ENCODE results near the gene TIGD3. TPM values are rescaled to one million over a fixed set of nuclear protein-coding genes. Genes with fewer than 3 reads are reported as not detected.

Gene TIGD3
- total and polyA plus RNA-seq, 4 donors, result 0.08 to 0.33 (median 0.17) TPM; not detected in 1

Other genes with a start within 250 kb of the TIGD3 start
- 100 to 1,000 TPM in 1 of 2 donors, 10 to 100 TPM in 1; 69.4 to 337 TPM for gene TM7SF2, start 242.9 kb upstream of the TIGD3 start, total RNA-seq
- 100 to 1,000 TPM in 1 of 2 donors, 10 to 100 TPM in 1; 39.0 to 109 TPM for gene TM7SF2, start 242.9 kb upstream of the TIGD3 start, polyA plus RNA-seq
- 1 to 10 TPM; 2.2 to 4.9 TPM for gene ZNHIT2, start 237.1 kb upstream of the TIGD3 start, total RNA-seq
- gene ZNHIT2, start 237.1 kb upstream of the TIGD3 start, polyA plus RNA-seq, result 10 to 100 TPM in 1 of 2 donors, 1 to 10 TPM in 1; 7.4 to 13.9 TPM
- 100 to 1,000 TPM; 199 to 332 TPM for gene FAU, start 232.6 kb upstream of the TIGD3 start, total RNA-seq
- 100 to 1,000 TPM; 393 to 535 TPM for gene FAU, start 232.6 kb upstream of the TIGD3 start, polyA plus RNA-seq
- 10 to 100 TPM; 31.7 to 39.2 TPM for gene MRPL49, start 232.4 kb upstream of the TIGD3 start, total RNA-seq
- 10 to 100 TPM; 31.1 to 47.2 TPM for gene MRPL49, start 232.4 kb upstream of the TIGD3 start, polyA plus RNA-seq
- 100 to 1,000 TPM in 1 of 2 donors, 10 to 100 TPM in 1; 19.9 to 210 TPM for gene SYVN1, start 220.2 kb upstream of the TIGD3 start, total RNA-seq
- 10 to 100 TPM; 41.1 to 72.1 TPM for gene SYVN1, start 220.2 kb upstream of the TIGD3 start, polyA plus RNA-seq
- under 1 TPM in 1 of 2 donors, not detected in 1; 0.08 TPM for gene SPDYC, start 184.5 kb upstream of the TIGD3 start, total RNA-seq
- gene SPDYC, start 184.5 kb upstream of the TIGD3 start, polyA plus RNA-seq, result 1 to 10 TPM in 1 of 2 donors, under 1 TPM in 1; 0.52 to 1.1 TPM
- 100 to 1,000 TPM in 1 of 2 donors, 10 to 100 TPM in 1; 81.7 to 183 TPM for gene CAPN1, start 172.8 kb upstream of the TIGD3 start, total RNA-seq
- 10 to 100 TPM; 39.6 to 48.4 TPM for gene CAPN1, start 172.8 kb upstream of the TIGD3 start, polyA plus RNA-seq
- gene POLA2, start 92.8 kb upstream of the TIGD3 start, total RNA-seq, result 1 to 10 TPM; 4.9 to 6.1 TPM
- 1 to 10 TPM; 1.5 TPM for gene POLA2, start 92.8 kb upstream of the TIGD3 start, polyA plus RNA-seq
- 1 to 10 TPM; 1.9 to 3.4 TPM for gene CDC42EP2, start 39.9 kb upstream of the TIGD3 start, total RNA-seq
- gene CDC42EP2, start 39.9 kb upstream of the TIGD3 start, polyA plus RNA-seq, result 1 to 10 TPM; 1.8 to 2.0 TPM
- gene DPF2, start 20.9 kb upstream of the TIGD3 start, total RNA-seq, result 10 to 100 TPM; 12.8 to 14.8 TPM
- 10 to 100 TPM in 1 of 2 donors, 1 to 10 TPM in 1; 9.2 to 10.0 TPM for gene DPF2, start 20.9 kb upstream of the TIGD3 start, polyA plus RNA-seq
- 1 to 10 TPM; 5.1 to 6.8 TPM for gene SLC25A45, start 27.9 kb downstream of the TIGD3 start, total RNA-seq
- 1 to 10 TPM; 4.5 to 5.6 TPM for gene SLC25A45, start 27.9 kb downstream of the TIGD3 start, polyA plus RNA-seq
- 10 to 100 TPM; 20.7 to 22.8 TPM for gene FRMD8, start 31.9 kb downstream of the TIGD3 start, total RNA-seq
- gene FRMD8, start 31.9 kb downstream of the TIGD3 start, polyA plus RNA-seq, result 1 to 10 TPM; 2.8 to 9.4 TPM
- gene NEAT1, start 68.0 kb downstream of the TIGD3 start, total RNA-seq, result 1,000 to 10,000 TPM in 1 of 2 donors, 10 to 100 TPM in 1; 29.6 to 1,968 TPM
- gene NEAT1, start 68.0 kb downstream of the TIGD3 start, polyA plus RNA-seq, result 100 to 1,000 TPM in 1 of 2 donors, 10 to 100 TPM in 1; 50.2 to 111 TPM
- 1,000 to 10,000 TPM; 3,688 to 8,306 TPM for gene MALAT1, start 144.3 kb downstream of the TIGD3 start, total RNA-seq
- gene MALAT1, start 144.3 kb downstream of the TIGD3 start, polyA plus RNA-seq, result 1,000 to 10,000 TPM in 1 of 2 donors, 10 to 100 TPM in 1; 11.9 to 3,868 TPM
- gene SCYL1, start 170.3 kb downstream of the TIGD3 start, total RNA-seq, result 10 to 100 TPM; 33.7 to 59.5 TPM
- 10 to 100 TPM; 45.6 to 62.0 TPM for gene SCYL1, start 170.3 kb downstream of the TIGD3 start, polyA plus RNA-seq
- gene LTBP3, start 203.6 kb downstream of the TIGD3 start, total RNA-seq, result 10 to 100 TPM; 16.0 to 17.9 TPM
- gene LTBP3, start 203.6 kb downstream of the TIGD3 start, polyA plus RNA-seq, result 10 to 100 TPM in 1 of 2 donors, 1 to 10 TPM in 1; 8.8 to 46.2 TPM
- gene ZNRD2, start 215.7 kb downstream of the TIGD3 start, total RNA-seq, result 10 to 100 TPM; 18.2 to 22.7 TPM
- gene ZNRD2, start 215.7 kb downstream of the TIGD3 start, polyA plus RNA-seq, result 10 to 100 TPM; 33.3 to 39.5 TPM
- 10 to 100 TPM in 1 of 2 donors, 1 to 10 TPM in 1; 4.7 to 16.7 TPM for gene FAM89B, start 217.8 kb downstream of the TIGD3 start, total RNA-seq
- gene FAM89B, start 217.8 kb downstream of the TIGD3 start, polyA plus RNA-seq, result 10 to 100 TPM in 1 of 2 donors, 1 to 10 TPM in 1; 7.7 to 11.4 TPM
- 100 to 1,000 TPM in 1 of 2 donors, 10 to 100 TPM in 1; 13.6 to 120 TPM for gene EHBP1L1, start 221.3 kb downstream of the TIGD3 start, total RNA-seq
- 1 to 10 TPM; 1.1 to 6.5 TPM for gene EHBP1L1, start 221.3 kb downstream of the TIGD3 start, polyA plus RNA-seq
- under 1 TPM; 0.14 to 0.17 TPM for gene KCNK7, start 241.0 kb downstream of the TIGD3 start, total RNA-seq
- under 1 TPM; 0.32 TPM for gene KCNK7, start 241.0 kb downstream of the TIGD3 start, polyA plus RNA-seq

Data from liver (tissue), 4 donors.